ENCODE measurements around the gene ZNF430.
A peak's percentile ranks its signal among the peaks of the same experiment; 100 is the strongest.
"Not testable (repeated sequence)": the region's sequence is repeated elsewhere in the genome, so short reads cannot be mapped to it uniquely, and the experiment has no call there.

The ZNF430 gene

DNA sequence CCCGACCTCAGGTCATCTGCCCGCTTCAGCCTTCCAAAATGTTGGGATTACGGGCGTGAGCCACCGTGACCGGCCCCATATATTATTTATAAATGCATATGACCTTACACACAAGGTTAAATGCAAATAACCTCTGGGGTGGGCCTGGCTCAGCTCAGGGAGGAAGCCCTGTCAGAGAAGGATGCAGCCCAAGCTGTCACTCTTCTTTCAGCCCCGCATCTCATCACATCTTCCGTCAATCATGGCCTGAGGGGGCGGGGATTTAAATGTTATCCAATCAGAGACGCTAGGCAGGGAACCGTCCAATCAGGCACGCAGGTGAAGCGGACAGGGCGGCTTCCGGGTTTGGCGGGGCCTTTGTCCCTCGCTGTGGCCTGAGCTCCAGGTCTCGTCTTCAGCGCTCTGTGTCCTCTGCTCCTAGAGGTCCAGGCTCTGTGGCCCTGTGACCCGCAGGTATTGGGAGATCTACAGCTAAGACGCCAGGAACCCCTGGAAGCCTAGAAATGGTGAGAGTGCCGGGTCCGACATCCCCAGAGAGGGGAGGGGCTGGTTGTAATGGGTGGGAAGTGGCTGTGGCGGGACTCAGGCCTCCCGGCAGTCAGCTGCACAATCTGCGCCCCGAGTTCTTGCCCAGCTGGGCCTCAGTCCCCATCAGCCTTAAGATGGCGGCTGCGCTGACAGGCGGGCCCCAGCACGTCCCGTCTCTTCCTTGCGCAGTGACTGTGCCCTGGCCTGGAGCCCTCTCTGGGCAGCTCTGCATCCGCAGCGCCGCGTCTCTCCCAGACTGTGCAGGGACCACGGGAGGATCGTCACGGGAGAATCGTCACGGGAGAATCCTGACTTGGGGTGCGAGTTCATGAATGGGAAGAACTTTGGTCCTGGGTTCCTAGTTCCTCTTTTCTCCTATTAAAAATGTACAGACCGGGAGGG, at the start of gene ZNF430:
Gene ZNF430, plus strand, starts transcription at position 360 of the 930 bp plus-strand sequence. Its CDS starts 144 bp downstream, at position 504.
- DNase-seq (ENCODE audit: low read depth), result peak; percentile 96

DNA sequence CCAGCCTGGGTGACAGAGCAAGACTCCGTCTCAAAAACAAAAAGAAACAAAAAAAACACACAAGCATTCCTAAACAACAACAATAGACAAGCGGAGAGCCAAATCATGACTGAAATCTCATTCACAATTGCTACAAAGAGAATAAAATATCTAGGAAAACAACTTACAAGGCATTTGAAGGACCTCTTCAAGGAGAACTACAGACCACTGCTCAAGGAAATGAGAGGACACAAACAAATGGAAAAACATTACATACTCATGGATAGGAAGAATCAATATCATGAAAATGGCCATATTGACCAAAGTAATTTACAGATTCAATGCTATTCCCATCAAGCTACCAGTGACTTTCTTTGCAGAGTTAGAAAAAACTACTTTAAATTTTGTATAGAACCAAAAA, 27.7 kb upstream of the ZNF430 start:
- DNase-seq (ENCODE audit: low read depth), result not testable (repeated sequence)

DNA sequence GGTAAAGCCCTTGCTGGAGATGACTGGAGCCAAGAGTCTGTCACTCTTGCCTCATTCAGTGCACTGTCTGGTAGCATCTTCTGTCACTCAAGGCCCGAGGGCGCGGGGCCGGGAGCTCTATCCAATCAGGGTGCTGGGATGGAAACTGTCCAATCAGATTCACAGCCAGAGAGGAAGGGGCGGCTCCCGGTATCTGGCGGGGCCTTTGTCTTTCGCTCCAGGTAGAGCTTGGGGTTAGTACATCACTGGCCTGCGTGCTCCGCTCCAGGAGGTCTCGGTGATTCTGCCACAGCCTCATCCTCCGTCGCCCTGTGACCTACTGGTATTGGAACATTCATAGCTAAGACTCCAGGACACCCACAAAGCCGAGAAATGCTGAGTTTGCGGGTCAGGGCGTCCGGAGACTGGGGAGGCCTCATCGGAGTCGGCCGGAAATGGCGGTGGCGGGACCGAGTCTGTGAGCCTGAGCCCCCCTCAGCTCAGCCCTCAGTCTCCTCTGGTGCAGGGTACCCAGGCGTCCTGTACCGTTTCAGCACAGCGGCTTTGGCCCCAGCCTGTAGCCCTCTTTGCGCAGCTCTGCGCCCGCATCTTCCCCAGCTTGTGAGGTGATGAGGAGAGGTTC, 20.6 kb upstream of the ZNF430 start:
- DNase-seq (ENCODE audit: low read depth), result peak; percentile 92

- not testable (repeated sequence) for DNase-seq (ENCODE audit: low read depth)
Measured at GRCh38 chr19:21021238-21021637, 781 bp downstream of the ZNF430 start.

GRCh38 chr19:21022996-21023395, 2.5 kb downstream of the ZNF430 start:
- peak; percentile 37 for DNase-seq (ENCODE audit: low read depth)

- peak; percentile 57 for DNase-seq (ENCODE audit: low read depth)
Measured at GRCh38 chr19:21023901-21024300, 3.4 kb downstream of the ZNF430 start.

DNA sequence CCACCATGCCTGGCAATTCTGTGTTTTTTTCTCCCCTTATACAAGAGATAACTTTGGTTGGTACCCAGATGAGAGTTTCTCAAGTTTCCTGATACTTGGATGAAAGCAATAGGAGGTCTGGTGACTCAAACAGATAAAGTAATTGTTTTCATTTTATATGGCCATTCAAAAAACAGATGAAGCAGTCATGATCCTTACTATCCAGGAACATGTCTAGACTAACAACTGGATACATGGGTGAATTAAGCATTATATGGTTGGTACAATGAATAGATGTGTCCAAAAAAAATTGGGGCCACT, 8.5 kb downstream of the ZNF430 start:
- DNase-seq (ENCODE audit: low read depth), result no peak

DNA sequence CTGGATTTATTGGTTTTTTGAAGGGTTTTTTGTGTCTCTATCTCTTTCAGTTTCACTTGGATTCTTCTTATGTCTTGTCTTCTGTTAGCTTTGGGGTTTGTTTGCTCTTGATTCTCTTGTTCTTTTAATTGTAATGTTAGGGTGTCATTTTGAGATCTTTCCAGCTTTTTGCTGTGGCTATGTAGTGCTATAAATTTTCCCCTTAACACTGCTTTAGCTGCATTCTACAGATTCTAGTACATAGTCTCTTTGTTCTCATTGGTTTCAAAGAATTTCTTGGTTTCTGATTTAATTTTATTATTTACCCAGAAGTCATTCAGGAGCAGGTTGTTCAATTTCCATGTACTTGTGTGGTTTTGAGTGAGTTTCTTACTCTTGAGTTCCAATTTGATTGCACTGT, 24.6 kb downstream of the ZNF430 start:
- DNase-seq (ENCODE audit: low read depth), result no peak

- no peak for DNase-seq (ENCODE audit: low read depth)
Measured at GRCh38 chr19:21046489-21046888, 26.0 kb downstream of the ZNF430 start.

DNA sequence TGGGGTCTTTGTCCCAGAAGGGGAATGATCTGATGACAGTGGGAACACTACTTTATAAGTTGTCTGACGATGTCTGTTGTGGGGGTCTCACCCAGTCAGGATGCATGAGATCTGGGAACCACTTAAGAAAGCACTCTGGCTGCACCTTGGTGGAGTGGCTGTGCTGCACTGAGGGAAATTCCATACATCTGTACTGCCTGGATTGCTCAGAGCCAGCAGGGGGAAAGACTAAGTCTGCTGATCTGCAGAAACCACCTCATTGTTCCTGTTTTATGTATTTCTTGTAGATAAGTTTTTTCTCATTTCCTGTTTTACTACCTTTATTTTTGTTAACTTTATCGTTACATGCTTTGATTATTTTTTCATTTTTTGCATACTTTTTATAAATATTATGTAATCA, 27.3 kb downstream of the ZNF430 start:
- no peak for DNase-seq (ENCODE audit: low read depth)

DNA sequence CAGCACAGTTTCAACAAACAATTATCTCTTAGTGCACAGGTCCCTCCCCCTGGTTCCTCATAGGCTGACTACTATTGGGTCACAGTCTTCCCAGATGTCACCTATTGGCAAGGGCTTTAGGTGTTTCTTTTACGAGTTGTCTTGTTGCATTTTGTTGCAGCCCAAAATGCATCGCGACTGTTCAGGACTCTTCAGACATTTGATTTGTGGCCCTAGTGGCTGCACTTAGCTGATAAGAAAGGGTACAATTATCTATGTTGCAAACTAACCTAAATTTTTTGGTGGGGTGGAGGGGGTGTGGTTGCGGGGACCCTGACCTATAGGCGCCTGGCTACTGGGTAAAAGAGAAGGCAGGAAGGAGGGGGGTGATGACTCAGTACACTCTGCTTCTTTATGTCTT, 32.4 kb downstream of the ZNF430 start:
- DNase-seq (ENCODE audit: low read depth), result no peak

- DNase-seq (ENCODE audit: low read depth), result no peak
Measured at GRCh38 chr19:21065336-21065735, 44.9 kb downstream of the ZNF430 start.

- DNase-seq (ENCODE audit: low read depth), result peak; percentile 96
Measured at GRCh38 chr19:21082011-21082975, 61.8 kb downstream of the ZNF430 start, which contains the start of gene ZNF714. Gene ZNF714, plus strand, starts transcription at chr19:21082203. Its CDS starts 16,066 bp downstream, at chr19:21098269.

DNA sequence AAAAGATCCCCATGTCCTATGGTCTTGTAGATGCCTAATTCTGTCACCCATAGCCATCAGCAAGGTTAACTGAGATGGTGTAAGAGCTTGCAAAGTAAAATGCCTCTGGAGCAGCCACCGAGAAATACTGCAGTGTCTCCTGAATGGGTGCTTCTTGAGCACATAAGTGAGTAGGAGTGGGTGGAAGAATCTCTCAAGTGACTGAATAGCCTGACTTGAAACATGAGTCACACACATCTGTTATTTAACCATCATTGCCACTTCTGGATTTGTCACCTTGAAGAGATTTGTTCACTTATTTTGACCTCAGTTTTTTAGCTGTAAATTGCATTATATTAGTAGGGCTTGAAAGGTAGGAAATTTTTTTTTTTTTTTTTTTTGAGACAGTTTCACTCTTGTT, 63.9 kb downstream of the ZNF430 start:
- DNase-seq (ENCODE audit: low read depth), result peak; percentile 58

DNA sequence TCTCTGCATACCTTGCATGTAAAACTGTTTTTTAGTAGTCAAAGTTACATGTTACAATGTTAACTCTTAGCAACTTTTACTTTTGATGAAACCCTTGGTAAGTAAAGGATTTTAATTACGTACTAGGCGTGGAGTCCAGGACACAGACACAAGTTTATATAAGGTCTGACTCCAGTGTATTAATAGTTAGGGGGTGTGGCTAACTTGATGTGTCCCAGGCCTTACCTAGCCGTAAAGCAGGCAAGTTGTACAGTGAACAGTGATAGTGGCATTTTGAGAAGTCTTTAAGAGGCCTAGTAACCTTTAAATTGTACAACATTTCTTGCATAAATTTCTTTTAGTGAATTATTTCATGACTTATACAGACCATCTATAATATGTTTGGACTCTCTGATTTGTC, 67.4 kb downstream of the ZNF430 start:
- no peak for DNase-seq (ENCODE audit: low read depth)

DNA sequence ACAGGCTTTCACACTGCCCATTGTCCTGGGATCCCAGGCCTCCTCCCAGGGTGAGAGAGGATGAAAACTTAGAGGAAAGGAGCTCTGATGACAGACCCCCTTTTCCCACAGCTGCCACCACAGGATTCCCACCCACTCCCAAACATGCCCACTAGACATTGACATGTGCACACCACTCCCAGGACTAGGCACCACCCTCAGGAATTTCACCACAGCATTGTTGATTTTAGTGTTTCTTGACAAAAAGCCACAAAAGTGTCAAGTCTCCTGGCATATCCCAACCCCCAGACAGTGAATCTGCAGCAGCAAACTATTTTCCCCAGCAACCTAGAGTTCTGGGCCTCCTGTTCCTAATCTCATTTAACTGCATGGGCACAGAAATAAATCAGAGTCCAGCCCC, 71.7 kb downstream of the ZNF430 start:
- peak; percentile 53 for DNase-seq (ENCODE audit: low read depth)

DNA sequence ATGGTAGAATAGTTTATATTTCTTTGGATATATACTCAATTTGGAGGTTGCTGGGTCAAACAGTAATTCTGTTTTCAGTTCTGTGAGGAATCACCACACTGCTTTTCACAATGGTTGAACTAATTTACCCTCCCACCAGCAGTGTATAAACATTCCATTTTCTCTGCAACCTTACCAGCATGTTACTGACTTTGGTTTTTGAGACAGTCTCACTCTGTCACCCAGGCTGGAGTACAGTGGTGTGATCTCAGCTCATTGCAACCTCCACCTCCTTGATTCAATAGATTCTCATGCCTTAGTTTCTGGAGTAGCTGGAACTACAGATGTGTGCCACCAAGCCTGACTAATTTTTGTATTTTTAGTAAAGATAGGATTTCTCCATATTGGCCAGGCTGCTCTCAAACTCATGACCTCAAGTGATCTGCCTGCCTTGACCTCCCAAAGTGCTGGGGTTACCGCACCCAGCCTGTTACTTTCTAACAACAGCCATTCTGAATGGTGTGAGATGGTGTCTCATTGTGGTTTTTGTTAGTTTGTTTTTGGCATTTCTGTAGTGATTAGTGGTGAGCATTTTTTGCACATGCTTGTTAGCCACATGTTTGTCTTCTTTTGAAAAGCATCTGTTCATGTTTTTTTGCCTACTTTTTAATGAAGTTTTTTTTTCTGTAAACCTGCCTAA, 74.0 kb downstream of the ZNF430 start:
- no peak for DNase-seq (ENCODE audit: low read depth)

GRCh38 chr19:21098291-21098690, 77.8 kb downstream of the ZNF430 start:
- DNase-seq (ENCODE audit: low read depth), result no peak

DNA sequence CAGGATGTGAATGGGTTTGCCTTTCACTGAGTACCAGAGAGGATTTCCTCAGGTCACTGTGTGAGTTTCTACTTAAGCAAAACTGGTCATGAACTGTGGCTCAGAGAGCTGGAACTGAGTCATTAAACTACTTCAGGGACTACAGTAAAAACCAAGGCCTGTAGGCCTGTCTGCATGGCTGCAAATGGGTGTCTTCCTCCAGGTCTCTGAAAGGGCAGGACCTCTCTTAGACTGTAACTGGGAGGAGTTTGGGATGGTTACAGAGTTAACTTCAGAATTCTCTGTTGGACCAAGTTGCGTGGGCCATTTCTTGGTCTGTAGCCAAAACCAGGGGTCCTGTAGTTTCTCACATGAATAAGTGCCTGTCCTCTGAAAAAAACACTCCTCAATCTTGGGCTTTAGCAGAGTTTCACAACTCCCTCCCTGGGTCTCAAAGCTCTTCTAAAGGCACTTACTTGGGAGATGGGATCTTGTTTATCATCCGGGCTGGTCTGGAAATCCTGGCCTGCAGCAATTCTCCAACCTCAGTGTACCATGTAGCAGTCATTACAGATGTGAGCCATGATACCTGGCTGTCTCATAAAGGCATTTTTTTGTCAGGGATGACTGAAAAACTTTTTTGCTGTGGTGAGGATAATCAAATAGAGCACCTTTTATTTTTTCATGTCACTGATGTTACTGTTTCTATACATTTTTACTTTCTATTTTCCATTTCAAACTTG, 81.2 kb downstream of the ZNF430 start:
- DNase-seq (ENCODE audit: low read depth), result no peak

DNA sequence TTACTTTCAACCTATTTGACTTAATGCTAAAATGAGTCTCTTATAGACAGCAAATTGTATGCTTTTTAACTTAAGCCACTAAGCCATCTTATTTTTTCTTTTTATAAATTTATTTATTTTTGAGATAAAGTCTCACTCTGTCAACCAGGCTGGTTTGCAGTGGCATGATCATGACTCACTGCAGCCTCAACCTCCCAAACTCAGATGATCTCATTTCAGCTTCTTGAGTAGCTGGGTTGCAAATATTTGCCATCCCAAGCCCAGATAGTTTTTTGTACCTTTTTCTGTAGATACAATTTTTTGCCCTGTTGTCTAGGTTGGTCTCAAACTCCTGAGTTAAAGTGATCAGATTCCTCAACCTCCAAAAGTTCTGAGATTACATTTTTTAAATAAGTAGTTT, 88.7 kb downstream of the ZNF430 start:
- peak; percentile 40 for DNase-seq (ENCODE audit: low read depth)
